Skeletal muscle satellite cell (primary cell): ENCODE results near the gene ATP6V1F.
"Not testable (repeated sequence)": the region's sequence is repeated elsewhere in the genome, so short reads cannot be mapped to it uniquely, and the experiment has no call there.

Source experiments
- H3K27me3 ChIP-seq: 2 replicates; pipeline ENCODE4 v1.7.0; 2013; ENCODE audit warnings: low read length; ENCODE audit not compliant: control insufficient read depth, insufficient read depth
- H3K36me3 ChIP-seq: 2 replicates; pipeline ENCODE4 v1.7.0; 2013; ENCODE audit warnings: mild to moderate bottlenecking, control low read depth, low read length; ENCODE audit not compliant: insufficient read depth
- H3K4me1 ChIP-seq: 2 replicates; pipeline ENCODE4 v1.7.0; 2013; ENCODE audit warnings: low read length; ENCODE audit not compliant: control insufficient read depth, insufficient read depth
- H3K4me2 ChIP-seq: 2 replicates; pipeline ENCODE4 v1.7.0; 2013; ENCODE audit warnings: mild to moderate bottlenecking, low read length
- H3K4me3 ChIP-seq: 2 replicates; pipeline ENCODE4 v1.7.0; 2013; ENCODE audit warnings: low read length
- H3K9ac ChIP-seq: 2 replicates; pipeline ENCODE4 v1.7.0; 2013; ENCODE audit warnings: mild to moderate bottlenecking, low read depth, low read length, moderate library complexity
- H3K9me3 ChIP-seq: replicated peaks from 2 replicates; pipeline ENCODE4 v1.7.0; 2013; ENCODE audit warnings: mild to moderate bottlenecking, control low read depth, low read length

The ATP6V1F gene

DNA sequence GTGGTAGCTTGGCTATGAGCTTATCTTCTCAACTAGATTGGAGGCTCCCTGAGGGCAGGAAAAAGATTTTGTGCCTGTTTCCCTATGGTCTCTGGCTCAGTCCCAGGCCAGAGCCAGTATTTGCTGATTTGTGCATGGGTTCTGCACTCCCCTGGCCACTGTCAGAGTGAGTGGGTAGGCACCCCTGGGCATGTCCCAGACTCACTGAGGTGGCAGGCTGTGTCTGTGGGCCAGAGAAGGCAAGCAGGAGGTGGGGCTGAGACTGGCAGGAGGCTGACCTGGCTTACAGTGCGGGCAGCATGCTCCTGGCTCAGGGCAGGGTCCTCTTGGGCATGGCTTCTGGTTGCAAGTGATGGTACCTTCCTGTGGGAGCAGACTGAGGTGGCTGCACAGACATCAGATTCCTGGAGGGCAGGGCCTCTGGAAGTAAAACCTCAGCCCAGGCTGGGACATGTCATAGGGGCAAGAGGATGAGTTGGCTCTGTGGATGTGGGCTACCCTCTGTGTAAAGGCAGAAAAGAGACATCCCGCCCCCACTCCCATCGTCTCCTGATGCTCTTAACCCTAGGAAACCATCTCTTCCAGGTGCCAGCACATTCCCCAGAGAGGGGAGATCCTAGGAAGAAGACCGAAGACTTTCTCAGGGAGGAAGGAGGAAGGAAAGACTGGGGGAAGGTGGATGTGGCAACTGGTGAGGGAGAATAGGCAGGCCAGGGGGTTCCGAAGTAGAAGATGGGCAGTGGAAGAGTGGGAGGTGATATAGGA lies 43.5 kb downstream of the ATP6V1F start:
- Histone ChIP-seq H3K4me3 (no peak overlapping the region), H3K4me1 (peaks cover 8% of the 10 kb centered on the region), H3K36me3 (no peaks in the 10 kb centered on the region), H3K4me2 (no peak overlapping the region), H3K9ac (no peak overlapping the region), H3K27me3 (peaks cover 63% of the 10 kb centered on the region), H3K9me3 (no peaks in the 10 kb centered on the region)

DNA sequence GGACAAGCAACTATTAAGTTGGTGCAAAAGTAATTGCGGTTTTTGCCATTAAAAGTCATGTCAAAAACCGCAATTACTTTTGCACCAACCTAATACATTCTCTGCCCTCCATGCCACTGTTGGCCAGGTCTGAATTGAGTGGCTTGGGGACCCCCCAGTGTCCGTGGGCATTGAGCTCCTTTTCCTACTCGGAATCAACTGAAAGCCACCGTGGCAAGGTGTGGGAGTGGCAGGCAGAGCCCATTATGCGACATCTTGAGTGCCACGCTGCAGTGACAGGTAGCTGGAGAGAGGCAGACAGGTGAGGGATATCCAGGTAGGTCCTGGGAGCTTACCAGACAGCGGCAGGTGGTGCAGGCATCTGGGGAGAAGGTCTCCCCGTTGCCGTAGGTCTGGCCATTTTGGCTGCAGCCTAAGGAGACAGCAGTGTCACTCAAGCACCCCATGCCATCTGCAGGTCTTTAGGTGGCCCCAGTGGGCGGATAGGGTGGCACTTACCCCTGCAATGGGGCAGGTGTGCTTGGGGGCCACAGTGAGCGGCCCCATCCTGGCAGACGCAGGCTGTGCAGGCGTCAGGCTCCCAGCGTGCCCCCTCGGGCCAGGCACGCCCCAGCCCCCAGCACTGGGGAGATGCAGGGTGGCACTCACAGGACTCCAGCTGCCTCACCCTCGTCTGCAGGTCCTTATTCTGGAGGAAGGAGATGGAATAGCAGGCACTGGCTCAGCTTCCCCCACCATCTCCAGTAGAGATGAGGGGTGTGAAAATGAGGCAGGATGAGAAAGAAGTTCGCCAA lies 44.3 kb downstream of the ATP6V1F start:
- Histone ChIP-seq H3K4me1 (peaks cover 8% of the 10 kb centered on the region), H3K9me3 (no peaks in the 10 kb centered on the region), H3K4me2 (no peak overlapping the region), H3K9ac (no peak overlapping the region), H3K4me3 (no peak overlapping the region), H3K36me3 (no peaks in the 10 kb centered on the region), H3K27me3 (peaks cover 63% of the 10 kb centered on the region)

DNA sequence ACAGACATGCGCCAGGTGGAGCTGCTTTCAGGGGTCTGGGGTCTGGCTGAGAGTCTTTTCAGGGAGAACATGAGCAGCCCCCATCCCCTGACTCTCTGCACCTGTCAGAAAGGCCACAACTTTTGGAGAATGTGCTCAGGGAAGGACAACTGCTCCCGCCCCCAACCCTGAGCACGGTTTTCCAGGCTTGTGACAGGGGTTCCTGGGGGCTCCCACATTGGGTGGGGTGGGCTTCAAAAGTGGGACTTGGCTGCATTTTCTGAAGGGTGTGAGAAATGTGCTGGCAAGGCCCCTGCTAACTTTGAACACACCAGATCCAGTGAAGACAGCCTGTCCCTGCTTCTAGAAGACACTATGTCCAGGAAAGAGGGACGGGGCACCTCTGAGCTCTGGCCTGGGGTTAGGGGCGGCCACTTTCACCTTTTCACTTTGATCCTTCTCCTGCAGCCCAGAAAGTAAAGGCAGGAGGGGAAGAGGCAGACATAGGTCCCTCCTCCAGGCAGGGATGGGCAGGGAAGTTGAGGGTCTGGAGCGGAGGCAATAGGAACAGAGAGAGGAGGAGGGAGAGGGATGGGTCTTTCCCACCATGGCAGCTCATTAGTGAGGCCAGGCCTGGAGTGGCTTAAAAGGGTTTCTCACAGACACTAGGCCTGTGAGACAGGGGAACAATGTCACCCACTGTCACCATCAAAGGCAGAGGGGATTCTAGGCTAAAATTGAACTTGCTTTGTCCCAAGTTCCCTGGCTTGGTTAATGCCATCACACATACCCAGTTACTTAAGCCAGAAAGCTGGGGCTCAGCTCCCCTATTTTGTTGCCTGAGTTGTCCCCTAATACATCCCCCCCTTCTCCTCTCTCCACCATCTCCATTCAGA lies 46.3 kb downstream of the ATP6V1F start:
- Histone ChIP-seq H3K27me3 (peaks cover 58% of the 10 kb centered on the region), H3K9me3 (no peaks in the 10 kb centered on the region), H3K4me2 (peak overlapping the region; percentile 67), H3K9ac (no peak overlapping the region), H3K4me1 (peaks cover 8% of the 10 kb centered on the region), H3K36me3 (no peaks in the 10 kb centered on the region), H3K4me3 (no peak overlapping the region)

DNA sequence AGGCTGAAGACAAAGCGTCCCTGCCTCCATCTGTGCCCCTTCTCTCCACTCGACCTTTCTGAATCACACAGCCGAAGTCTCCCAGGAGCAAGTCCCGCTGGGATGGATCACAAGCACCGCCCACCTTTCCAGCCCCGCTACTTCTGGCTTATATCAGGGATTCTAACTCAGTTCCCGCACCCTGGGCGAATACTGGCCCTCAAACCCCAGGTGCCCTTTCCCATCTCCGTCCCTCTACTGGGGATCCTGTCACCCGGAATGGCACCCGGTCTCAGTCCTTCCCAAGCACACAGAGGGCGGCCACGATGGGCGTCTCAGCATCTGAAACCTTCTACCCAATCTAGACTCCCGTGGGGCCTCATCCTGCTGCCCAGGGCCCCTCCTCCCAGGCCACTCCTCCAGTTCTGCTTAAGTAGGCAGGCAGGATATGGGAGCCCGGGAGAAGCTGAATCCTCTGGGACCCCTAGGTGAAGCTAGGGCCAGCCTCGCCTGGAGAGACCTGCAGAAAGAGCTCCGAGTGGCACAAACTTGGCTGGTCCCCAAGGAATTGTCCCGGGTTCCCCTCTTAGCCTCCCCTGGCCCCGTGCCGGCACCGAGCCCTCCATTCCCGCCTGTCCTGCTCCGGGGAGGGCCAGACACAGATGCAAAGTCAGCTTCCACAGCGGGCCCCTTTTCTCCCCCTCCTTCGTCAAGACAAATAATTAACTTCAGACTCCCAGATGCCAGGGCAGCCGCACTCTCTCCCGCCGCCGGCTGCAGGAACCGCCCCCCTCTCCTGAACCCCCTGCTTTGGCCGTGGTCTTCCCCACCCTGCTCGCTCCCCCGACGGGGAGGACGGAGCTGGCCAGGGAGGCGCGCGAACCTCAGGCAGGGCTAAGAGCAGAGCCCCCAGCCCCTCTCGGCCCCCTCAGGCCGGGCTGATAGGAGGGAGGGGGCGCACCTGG lies 47.2 kb downstream of the ATP6V1F start:
- H3K27me3 ChIP-seq: peaks cover 65% of the 10 kb centered on the region
- peak overlapping the region; percentile 67 for H3K4me2 ChIP-seq
- H3K9me3 ChIP-seq: no peaks in the 10 kb centered on the region
- H3K36me3 ChIP-seq: no peaks in the 10 kb centered on the region
- H3K9ac ChIP-seq: no peak overlapping the region
- peaks cover 8% of the 10 kb centered on the region for H3K4me1 ChIP-seq
- peak overlapping the region; percentile 35 for H3K4me3 ChIP-seq

DNA sequence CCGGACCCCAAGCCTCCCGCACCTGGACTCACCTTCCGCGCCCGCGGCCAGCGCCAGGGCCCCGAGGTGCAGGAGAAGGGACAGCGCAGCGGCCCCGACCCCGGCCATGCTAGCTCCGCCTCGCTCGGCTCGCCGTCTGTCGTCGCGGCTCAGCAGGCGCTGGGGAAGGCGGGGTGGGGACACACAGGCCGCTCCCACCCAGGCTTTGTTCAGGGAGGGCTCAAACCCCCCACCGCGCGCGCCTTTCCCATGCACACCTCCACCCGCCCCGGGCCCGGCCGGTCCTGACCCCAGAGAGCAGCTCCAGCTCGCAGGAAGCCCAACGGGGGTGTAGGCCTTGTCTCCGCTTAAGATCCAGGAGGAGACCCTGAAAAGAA lies 47.9 kb downstream of the ATP6V1F start, which contains the start of gene KCP:
TSS of gene KCP (minus strand) at position 141 of the 377 bp plus-strand sequence. CDS start at position 108, 33 bp downstream.
- H3K4me1 ChIP-seq: peaks cover 11% of the 10 kb centered on the region
- H3K4me3 ChIP-seq: peak within 1 kb of the TSS; percentile 35
- peak within 1 kb of the TSS; percentile 67 for H3K4me2 ChIP-seq
- peaks cover 67% of the 10 kb centered on the region for H3K27me3 ChIP-seq
- no peak within 1 kb of the TSS for H3K9ac ChIP-seq
- no peaks in the 10 kb centered on the region for H3K36me3 ChIP-seq
- H3K9me3 ChIP-seq: no peaks in the 10 kb centered on the region

DNA sequence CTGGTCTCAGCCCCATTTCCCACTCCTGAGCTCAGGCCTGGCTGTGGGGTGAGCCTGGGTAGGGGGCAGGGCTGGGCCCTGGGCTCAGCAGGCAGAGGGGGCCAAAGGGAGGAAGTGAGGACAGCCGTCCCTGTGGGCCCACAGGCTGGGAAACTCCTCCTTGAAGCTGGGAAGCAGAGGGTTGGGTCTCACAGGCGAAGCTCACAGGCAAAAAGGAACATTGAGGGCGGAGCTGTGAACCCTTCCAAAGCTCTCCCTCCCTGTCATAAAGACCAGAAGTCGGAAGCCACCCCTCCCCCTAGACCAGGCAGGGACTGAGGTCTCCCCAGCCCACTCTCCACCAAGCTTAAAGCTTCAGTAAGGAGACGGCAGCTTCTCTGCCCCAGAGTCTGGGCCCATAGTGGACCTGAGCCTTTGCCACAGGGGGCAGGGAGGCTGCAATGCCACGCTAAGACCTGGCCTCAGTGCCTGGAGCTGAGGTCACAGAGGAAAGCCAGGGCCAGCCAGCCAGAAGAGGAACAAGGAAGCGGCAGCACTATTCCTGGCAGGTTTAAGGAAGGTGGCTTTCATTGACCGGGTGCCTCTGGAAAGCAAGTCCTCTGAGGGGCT lies 48.9 kb downstream of the ATP6V1F start:
- H3K4me3 ChIP-seq: no peak overlapping the region
- peaks cover 11% of the 10 kb centered on the region for H3K4me1 ChIP-seq
- peaks cover 72% of the 10 kb centered on the region for H3K27me3 ChIP-seq

DNA sequence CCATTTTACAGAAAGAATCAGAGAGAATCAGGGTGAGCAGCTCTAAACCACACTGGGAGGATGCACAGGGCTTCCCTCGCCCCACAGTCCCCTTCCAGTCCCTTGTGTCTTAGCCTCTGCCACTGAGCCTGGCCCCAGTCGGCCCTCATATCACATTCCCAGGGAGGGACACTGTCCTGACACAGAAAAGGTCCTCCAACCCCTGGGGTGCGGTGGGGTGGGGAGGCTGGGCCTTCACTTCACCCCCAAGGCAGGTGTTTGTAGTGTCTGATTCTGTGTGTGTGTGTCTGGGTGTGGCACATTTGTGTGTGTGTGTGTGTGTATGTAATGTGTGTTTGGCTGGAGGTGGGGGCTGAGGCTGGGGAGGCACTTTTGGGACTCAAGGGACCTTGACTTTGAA lies 49.6 kb downstream of the ATP6V1F start:
- H3K9me3 ChIP-seq: no peaks in the 10 kb centered on the region
- peaks cover 11% of the 10 kb centered on the region for H3K4me1 ChIP-seq
- no peak overlapping the region for H3K9ac ChIP-seq
- H3K4me2 ChIP-seq: no peak overlapping the region
- H3K27me3 ChIP-seq: peaks cover 72% of the 10 kb centered on the region
- H3K36me3 ChIP-seq: no peaks in the 10 kb centered on the region
- no peak overlapping the region for H3K4me3 ChIP-seq

More for the DNA sequence above, 48.9 kb downstream of the ATP6V1F start:
- H3K9ac ChIP-seq: no peak overlapping the region
- no peaks in the 10 kb centered on the region for H3K9me3 ChIP-seq
- H3K36me3 ChIP-seq: no peaks in the 10 kb centered on the region
- no peak overlapping the region for H3K4me2 ChIP-seq

DNA sequence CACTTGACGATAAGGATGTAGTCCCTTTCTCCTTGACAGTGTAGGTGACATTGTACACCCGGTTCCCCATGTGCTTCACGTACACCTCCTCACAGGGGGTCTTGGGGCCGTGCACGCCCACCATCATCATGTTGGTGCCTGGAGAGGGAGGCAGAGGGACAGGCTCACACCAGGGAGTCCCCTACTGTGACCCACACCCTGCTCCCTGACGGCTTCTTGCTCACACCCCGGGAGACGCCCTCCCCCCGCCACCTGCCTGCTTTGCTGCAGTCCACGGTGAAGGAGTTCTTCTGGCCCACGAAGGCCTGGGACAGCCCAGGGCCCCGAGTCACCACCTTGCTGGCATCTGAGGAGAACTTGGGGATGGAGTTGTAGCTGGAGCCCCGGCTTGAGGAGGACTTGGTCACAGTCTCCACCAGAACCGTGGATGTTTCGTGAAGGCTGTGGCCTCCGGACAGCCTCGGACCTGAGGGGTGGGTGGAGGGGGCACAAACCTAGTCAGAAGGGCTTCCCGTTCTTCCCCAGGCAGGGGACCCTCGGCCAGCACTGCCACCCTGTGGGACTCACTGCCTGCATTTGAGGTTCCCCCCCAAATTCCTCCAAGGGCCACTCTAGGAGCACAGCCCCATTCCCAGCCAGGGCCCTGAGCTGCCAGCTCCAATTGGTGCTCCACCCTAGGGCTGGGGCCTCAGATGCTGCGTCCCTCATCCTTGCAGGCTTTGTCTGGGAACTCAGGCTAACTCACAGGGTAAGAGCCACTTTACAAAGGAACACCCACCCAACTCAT lies 50.2 kb downstream of the ATP6V1F start:
- not testable (repeated sequence) for H3K4me2 ChIP-seq, H3K4me3 ChIP-seq, H3K9me3 ChIP-seq, H3K9ac ChIP-seq, H3K36me3 ChIP-seq
- H3K4me1 ChIP-seq: peaks cover 11% of the 10 kb centered on the region
- peaks cover 73% of the 10 kb centered on the region for H3K27me3 ChIP-seq

DNA sequence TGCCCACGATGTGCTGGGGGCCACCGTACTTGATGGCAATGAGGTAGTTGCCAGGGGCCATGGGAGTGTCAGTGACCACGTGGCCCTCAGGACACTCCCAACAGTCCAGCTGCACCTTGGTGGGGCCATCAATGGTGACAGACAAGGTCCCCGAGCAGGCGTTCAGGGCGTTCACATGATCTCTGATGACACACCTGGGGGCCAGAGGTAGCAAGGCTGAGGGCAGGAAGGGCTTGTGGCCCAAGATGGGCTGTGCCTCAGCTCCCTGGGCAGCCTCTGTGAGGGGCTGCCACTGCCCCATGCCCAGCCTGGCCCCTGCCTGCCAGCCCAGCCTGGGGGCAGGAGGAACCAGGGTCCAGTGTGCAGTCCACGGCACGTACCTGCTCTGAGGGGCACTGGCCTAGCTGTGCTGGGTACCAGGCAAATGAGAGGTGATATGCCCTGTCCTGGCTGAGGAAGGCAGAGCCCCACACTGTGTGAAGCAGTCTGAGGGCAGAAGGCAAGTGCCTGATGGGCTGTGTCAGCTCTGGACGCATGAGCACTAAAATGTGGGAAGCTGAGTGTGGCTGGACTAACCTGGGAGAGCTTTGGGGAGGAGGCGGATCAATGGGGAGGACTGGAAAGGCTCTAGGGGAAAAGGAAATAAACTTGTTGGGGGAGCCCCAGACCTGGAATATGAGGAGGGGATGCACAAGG lies 51.4 kb downstream of the ATP6V1F start:
- Histone ChIP-seq H3K4me1 (peaks cover 11% of the 10 kb centered on the region), H3K36me3 (no peaks in the 10 kb centered on the region), H3K9me3 (no peaks in the 10 kb centered on the region), H3K4me2 (no peak overlapping the region), H3K27me3 (peaks cover 75% of the 10 kb centered on the region), H3K4me3 (no peak overlapping the region), H3K9ac (no peak overlapping the region)
